Hepatocyte (in vitro differentiated cells): Measurements from ENCODE around the gene WNK1.

Experiments
- EZH2 ChIP-seq: fragments of 200-600 bp; sonication (generic); IDR thresholded peaks from 2 replicates; pipeline ENCODE4 v1.6.1; 2016; ENCODE audit warnings: antibody characterized with exemption, mild to moderate bottlenecking, borderline replicate concordance
- EZH2phosphoT487 ChIP-seq: fragments of 200-600 bp; sonication (generic); IDR thresholded peaks from one replicate; pipeline ENCODE4 v1.6.1; 2018; ENCODE audit warnings: antibody characterized with exemption, mild to moderate bottlenecking, low read depth, moderate library complexity; ENCODE audit not compliant: unreplicated experiment, severe bottlenecking
- TF ChIP-seq, protein P1 (sequence below): fragments of 200-600 bp; sonication (generic); IDR thresholded peaks from 2 replicates; pipeline ENCODE4 v1.5.1; 2016; ENCODE audit warnings: antibody characterized with exemption, mild to moderate bottlenecking; ENCODE audit not compliant: poor library complexity

DNA sequence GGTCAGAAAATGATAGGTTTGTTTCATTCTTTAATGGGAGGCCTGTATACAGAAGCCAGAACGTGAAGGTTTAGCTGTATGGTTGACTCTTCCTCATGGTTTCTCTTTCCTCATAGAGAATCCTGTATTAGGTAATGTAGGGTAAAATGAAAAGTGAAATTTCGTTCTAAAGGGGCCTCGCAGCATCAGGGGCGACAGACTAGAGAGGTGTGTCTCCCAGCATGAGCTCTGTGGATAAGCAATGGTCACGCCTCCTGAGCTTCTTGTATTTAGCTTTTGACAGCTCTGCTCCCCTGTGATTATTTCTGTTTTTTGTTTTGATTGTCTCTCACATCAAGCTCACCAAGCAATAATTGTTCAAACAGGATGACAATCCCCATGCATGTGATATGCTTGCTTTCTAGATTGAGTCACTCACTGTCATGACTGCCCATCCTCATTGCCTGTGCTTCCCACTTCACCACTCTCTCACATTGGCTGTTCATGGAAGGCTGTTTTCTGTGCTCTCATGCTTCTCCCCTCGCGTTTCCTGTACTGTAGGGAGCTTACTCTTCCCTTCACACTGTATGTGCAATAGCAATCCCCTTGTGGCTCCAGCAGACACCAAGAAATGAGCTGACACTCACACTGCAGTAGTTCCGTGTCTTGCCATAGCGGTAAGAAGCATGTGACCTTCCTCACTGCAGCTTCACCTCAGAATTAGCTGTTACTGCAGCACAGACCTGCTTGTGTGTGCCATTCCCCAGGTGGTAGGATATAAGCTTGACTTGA lies 153.1 kb downstream of the WNK1 start:
- TF ChIP-seq, protein P1, sequence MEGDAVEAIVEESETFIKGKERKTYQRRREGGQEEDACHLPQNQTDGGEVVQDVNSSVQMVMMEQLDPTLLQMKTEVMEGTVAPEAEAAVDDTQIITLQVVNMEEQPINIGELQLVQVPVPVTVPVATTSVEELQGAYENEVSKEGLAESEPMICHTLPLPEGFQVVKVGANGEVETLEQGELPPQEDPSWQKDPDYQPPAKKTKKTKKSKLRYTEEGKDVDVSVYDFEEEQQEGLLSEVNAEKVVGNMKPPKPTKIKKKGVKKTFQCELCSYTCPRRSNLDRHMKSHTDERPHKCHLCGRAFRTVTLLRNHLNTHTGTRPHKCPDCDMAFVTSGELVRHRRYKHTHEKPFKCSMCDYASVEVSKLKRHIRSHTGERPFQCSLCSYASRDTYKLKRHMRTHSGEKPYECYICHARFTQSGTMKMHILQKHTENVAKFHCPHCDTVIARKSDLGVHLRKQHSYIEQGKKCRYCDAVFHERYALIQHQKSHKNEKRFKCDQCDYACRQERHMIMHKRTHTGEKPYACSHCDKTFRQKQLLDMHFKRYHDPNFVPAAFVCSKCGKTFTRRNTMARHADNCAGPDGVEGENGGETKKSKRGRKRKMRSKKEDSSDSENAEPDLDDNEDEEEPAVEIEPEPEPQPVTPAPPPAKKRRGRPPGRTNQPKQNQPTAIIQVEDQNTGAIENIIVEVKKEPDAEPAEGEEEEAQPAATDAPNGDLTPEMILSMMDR, result no peak
- TF ChIP-seq EZH2, result no peak
- TF ChIP-seq EZH2phosphoT487, result no peak
